GM18507 (cell line): ENCODE measurements around the gene HOXA5.

ENCODE experiments used
- DNase-seq: peaks from one replicate; pipeline ENCODE4 v3.0.0; 2011; ENCODE audit warnings: low read depth; ENCODE audit not compliant: insufficient read length; ENCODE audit errors: extremely low spot score
- FAIRE-seq: peaks from 2 replicates; lab custom pipeline; 2011; peaks lifted over from hg19 to GRCh38; lab: Jason Lieb, UNC

Gene HOXA5

GRCh38 chr7:27143023-27143949 is at the start of gene HOXA5:
HOXA5 (minus strand) TSS chr7:27143681; CDS start chr7:27143607, 74 bp downstream.
- FAIRE-seq (no peak), DNase-seq (no peak)

GRCh38 chr7:27192546-27193334 is 49.3 kb upstream of the HOXA5 start:
- no peak for DNase-seq
- no peak for FAIRE-seq

GRCh38 chr7:27191833-27192545 is 48.5 kb upstream of the HOXA5 start:
- FAIRE-seq (no peak), DNase-seq (no peak)

- no peak for FAIRE-seq
- DNase-seq, result no peak
Measured at GRCh38 chr7:27191161-27191731, 47.8 kb upstream of the HOXA5 start.

DNA sequence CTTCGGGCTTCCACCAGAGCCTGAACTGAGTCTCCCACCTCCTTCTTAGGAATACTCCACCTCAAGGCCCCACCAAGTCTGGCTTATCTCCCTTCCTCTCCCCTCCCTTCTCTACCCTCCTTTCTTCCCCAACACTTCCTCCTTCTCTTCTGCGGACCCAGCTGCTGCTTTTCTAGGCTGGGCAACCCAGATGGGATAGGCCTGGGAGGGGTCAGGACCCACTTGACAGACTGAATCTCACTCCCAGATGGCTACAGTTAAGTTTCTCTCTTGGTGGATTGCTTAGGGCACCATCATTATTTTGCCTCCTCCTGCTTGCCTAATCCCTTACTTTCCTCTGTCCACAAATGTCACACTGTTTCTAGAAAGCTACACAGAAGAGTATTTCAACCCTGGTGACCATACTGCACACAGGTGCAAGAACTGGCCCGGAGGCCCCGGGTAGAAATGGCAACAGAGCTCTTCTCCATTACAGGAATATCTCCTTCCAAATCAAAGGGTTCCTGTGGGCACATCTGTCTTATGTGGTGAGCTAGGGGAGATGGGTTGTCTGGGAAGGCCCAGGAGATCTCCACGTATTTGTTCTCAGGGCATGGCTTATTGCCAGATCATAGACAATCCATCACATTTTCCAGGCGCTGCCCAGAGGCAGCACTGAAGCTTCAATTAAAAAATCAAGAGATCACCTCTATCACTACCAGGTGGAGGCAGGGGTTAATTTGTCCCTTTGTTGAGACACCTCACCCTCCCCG is 46.7 kb upstream of the HOXA5 start:
- no peak for DNase-seq

GRCh38 chr7:27189295-27189996 is 46.0 kb upstream of the HOXA5 start:
- no peak for FAIRE-seq

More for the DNA sequence above, 46.7 kb upstream of the HOXA5 start:
- no peak for FAIRE-seq

DNA sequence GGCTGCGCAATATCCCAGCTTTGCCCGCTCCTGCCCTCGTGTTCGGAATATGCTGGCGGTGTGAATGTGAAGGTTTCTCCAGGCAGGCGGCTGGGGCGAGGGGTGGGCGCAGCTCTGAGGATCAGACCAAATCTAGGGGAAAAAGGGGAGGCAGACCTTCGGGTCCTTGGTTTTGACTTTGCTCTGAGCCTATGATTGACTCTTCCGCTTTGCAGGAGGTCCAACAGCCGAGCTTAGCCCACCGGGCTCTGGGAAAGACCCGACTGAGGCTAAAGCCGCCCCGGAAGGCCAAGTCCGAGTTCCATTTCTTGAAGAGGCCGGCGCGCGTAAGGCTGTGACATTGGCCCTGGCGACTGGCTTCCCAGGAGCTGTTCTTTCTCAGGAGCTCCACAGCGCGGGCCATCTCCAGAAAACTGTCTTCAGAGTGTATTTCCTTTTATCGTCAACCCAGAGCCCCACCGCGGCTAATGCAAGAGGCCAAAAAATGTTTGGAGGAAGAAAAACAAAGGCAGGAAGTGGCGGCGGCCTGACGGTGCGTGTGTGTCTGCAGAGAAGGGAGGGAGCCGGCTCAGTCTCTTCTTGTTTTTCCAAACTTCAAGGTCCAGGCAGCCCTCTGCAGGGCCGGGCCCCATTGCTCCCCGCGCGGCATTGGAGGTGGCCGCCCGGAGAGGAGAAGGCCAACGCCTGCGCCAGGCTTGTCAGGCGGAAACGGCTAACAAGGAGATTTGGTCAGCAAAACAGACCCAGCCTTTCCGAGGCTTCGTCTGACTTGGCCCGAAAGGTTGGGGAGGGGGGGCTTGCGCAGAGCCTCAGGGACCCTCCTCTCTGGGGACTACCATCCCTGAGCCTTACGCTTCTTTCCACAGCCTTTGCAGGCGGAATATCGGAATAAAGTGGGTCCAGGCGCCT is 45.2 kb upstream of the HOXA5 start:
- FAIRE-seq (no peak), DNase-seq (no peak)

More at GRCh38 chr7:27189295-27189996, 46.0 kb upstream of the HOXA5 start:
- DNase-seq, result no peak

DNA sequence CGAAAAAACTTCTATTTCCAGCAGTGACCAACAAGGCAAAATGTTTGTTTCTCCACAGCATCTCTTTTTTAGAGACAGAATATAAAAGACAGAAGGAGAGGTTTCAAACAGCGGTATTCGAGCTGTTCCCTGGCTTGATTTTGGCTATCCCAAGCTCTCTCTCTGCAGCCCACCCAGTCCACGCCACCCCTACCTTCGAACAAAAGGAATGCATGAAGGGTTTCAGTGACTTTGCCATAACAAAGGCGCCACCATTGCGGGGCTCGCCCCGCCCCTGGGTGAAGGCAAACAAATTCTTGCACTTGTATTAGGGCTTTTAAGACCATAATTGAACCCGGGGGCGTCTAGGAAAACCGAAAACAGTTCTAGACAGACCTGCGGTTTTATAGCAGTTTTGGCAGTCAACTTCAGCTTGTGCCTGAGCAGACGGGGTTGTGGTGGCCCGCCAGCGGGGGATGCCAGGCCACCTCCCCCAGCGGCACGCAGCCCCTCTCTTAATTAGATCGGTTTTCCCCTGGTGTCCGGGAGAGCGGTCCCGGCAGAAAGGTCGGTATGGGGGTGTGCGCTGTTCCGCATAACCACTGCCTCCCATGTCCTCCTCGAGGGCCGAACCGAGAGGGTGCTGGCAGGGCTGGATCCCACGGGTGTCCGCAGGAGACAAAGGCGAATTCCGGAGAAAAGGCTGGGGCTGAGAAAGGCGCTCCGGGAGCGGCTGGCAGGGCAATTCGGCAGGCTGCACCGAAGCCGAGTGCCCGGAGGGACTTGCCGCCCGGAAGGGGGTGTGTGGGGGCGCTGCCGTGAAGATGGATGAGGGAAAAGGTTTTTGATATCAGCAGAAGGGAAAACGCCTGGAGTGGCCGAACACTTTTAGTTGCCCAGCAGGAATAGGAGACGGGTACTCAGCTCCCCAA is 44.2 kb upstream of the HOXA5 start:
- DNase-seq, result no peak
- FAIRE-seq, result no peak

DNA sequence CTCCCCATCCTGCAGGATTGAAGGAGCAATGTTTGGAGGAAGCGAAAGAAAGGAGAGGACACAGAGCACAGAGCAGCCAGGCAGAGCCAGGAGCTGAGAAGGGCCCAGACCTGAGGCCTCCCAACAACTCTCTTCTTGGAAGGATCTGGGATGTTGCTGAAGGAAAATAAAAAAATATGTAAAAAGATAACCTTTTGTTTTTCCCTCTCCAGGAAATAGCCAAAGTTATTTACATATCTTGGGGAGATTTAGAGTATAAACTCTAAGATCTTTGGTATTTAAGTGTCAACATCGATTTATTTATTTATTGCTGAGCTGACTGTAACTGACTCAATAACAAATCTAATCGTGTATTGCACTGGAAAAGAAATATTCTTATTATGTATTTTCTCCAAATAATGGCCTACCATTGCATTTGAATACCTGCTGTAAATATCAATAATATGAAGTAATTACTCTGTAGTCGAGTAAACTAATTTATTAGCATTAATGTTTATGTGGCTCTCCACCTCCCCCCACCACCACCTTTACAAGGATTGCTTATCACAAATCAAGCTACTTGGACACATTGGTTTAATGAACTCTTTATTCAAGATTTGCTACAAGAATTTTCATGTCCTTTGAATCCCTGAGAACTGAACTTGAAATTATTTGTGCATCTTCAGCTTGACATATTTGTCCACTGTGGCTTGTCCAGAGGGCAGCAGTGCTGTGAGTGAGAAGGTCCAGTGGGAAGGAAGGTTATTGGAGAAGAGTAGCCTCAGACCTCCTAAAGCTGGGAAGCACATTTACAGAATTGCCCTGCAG is 43.4 kb upstream of the HOXA5 start:
- FAIRE-seq, result no peak
- no peak for DNase-seq

DNA sequence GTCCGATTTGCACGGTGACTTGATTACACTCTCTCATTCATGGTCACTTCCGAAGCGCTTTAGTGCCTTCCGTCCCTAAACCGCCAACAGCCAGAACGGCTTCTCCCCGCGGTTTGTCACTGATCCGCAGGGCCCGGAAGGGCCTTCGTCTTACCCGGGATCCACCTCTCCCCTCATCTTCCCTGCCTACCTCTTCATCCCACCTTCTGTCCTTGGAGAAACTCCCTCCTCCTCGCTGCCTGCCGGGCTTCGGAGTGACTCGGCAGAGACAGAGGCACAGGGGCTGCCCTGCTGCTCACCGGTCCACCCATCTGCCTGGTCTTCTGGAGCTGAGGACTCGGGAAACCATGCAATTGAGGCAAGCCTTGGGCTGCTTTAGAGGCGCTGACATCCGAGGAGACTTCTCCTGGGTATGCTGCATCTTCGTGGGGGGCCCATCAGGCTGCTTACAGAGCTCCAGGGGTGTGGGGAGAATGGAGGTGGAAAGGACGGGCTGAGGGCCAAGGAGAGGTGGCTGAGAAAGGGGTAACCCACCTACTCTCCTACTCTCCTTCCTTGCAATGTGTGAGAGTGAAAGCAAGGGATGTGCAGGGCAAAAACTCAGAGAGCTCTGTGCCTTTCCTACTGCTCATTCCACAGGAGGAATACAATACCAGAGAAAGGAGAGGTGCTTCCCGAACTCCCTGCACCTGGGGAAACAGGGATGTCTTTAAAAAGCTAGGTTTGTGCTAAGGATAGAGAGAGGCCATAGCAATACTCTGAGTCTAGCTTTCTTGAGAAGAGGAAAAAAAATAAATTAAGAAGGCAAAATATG is 42.6 kb upstream of the HOXA5 start:
- FAIRE-seq (no peak), DNase-seq (no peak)

- FAIRE-seq (no peak), DNase-seq (no peak)
Measured at GRCh38 chr7:27185013-27185853, 41.8 kb upstream of the HOXA5 start, which contains the start of gene HOXA11. HOXA11 (minus strand) TSS chr7:27185232; CDS start chr7:27185144, 88 bp downstream.

GRCh38 chr7:27184337-27185012 is 41.0 kb upstream of the HOXA5 start:
- no peak for FAIRE-seq
- no peak for DNase-seq

GRCh38 chr7:27183682-27184336 is 40.3 kb upstream of the HOXA5 start:
- FAIRE-seq (no peak), DNase-seq (no peak)
